ENCODE results near the gene NAB1. TPM values are rescaled to one million over a fixed set of nuclear protein-coding genes. Genes with fewer than 3 reads are reported as not detected.

NAB1 gene
- total and polyA plus RNA-seq, 12 donors, result 13.0 to 43.7 (median 26.7) TPM

DNA sequence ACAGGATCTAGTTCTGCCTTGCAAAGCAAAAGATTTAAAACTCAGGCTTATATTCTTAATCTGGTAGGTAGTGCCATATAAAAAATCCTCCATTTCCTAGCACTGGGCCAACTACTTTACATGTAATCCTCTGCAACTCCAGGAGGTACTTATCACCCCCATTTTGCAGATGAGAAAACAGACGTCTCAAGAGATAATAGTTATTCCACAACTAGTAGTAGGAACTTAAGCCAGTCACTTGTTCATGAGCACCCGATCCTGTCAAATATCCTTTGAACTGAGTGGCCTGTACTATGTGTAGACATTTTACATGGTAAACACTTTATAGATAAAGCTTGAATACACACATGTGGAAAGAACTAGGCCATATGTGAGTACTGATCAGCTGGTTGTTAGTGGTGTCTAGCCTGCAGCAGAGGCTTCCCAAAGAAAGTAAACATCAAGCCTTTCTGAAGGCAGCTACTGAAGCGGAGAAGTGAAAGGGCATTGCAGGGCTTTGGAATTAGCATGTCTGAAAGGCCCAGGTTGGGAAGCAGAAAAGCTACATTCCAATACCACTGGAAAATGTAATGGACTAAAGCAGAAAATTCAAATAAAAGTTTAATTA is 48.0 kb downstream of the NAB1 start:
- no peak overlapping the region for H3K4me3 ChIP-seq
- H3K36me3 ChIP-seq (replicated peaks in 1 of 2), result no peaks in the 10 kb centered on the region
- H3K4me1 ChIP-seq (replicated peaks in 1 of 2), result no peaks in the 10 kb centered on the region
- H3K9me3 ChIP-seq (replicated peaks in 1 of 3), result no peaks in the 10 kb centered on the region
- WGBS, 4 donors, result 84 to 92% (median 87%) methylated on average over 3 of the region's 3 CpGs
- TF ChIP-seq, protein P1, sequence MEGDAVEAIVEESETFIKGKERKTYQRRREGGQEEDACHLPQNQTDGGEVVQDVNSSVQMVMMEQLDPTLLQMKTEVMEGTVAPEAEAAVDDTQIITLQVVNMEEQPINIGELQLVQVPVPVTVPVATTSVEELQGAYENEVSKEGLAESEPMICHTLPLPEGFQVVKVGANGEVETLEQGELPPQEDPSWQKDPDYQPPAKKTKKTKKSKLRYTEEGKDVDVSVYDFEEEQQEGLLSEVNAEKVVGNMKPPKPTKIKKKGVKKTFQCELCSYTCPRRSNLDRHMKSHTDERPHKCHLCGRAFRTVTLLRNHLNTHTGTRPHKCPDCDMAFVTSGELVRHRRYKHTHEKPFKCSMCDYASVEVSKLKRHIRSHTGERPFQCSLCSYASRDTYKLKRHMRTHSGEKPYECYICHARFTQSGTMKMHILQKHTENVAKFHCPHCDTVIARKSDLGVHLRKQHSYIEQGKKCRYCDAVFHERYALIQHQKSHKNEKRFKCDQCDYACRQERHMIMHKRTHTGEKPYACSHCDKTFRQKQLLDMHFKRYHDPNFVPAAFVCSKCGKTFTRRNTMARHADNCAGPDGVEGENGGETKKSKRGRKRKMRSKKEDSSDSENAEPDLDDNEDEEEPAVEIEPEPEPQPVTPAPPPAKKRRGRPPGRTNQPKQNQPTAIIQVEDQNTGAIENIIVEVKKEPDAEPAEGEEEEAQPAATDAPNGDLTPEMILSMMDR (IDR thresholded peaks at IDR 0.05), result no peak
- intact Hi-C loops (cut with DNase I), result no loop called here
- H3K27me3 ChIP-seq, result no peaks in the 10 kb centered on the region
- H3K27ac ChIP-seq, result no peak overlapping the region
- DNase-seq, result no peak

DNA sequence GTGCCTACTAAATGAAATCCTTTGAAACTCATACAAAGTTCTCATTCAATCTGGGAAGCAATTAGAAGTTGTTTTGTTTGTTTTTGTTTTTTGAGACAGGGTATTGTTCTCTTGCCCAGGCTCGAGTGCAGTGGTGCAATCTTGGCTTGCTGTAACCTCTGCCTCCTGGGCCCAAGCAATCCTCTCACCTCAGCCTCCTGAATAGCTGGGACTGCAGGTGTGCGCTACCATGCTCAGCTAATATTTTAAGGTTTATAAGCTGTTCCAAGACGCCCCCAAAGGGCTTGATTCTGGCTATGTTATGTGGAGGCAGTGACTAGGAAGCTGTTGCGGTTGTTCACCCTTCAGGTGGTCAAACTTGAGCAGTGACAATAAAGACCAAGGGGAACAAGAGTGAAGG is 48.5 kb downstream of the NAB1 start:
- TF ChIP-seq POLR2A (IDR thresholded peaks at IDR 0.05), result no peak
- TF ChIP-seq, protein P1 (IDR thresholded peaks at IDR 0.05), result no peak
- DNase-seq, result no peak
- no peaks in the 10 kb centered on the region for H3K9me3 ChIP-seq (replicated peaks in 1 of 3)
- no peaks in the 10 kb centered on the region for H3K4me1 ChIP-seq (replicated peaks in 1 of 2)
- no peaks in the 10 kb centered on the region for H3K36me3 ChIP-seq (replicated peaks in 1 of 2)
- no peak overlapping the region for H3K27ac ChIP-seq
- H3K4me3 ChIP-seq, result no peak overlapping the region
- H3K27me3 ChIP-seq, result no peaks in the 10 kb centered on the region
- intact Hi-C loops (cut with DNase I), result no loop called here
- whole genome bisulfite sequencing, 4 donors, result 86 to 94% (median 89%) methylated on average over 4 of the region's 4 CpGs

DNA sequence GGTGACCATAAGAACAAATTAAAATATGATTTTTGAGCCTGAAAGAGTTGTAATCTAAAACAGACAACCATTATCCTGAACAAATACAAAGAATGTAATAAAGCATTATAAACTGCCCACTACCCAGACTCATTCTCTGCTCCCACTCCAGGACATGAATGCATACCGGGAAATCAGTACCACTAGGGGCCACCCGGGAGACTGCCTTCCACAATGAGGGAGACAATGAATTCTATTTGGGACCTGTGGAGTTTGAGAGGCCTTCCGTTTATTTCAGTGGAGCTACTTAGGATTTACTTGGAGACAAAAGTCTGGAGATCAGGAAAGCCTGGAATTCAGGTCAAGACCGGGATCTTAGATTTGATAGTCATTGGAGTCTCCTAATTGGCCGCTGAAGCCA is 50.0 kb downstream of the NAB1 start:
- H3K36me3 ChIP-seq (replicated peaks in 1 of 2), result no peaks in the 10 kb centered on the region
- no peak overlapping the region for H3K27ac ChIP-seq
- WGBS, 4 donors, result 72 to 79% (median 78%) methylated on average over 5 of the region's 5 CpGs
- H3K27me3 ChIP-seq, result no peaks in the 10 kb centered on the region
- no peak for DNase-seq
- TF ChIP-seq, protein P1 (IDR thresholded peaks at IDR 0.05), result no peak
- no peak for TF ChIP-seq POLR2A (IDR thresholded peaks at IDR 0.05)
- no peaks in the 10 kb centered on the region for H3K9me3 ChIP-seq (replicated peaks in 1 of 3)
- H3K4me3 ChIP-seq, result no peak overlapping the region
- H3K4me1 ChIP-seq (replicated peaks in 1 of 2), result no peaks in the 10 kb centered on the region
- intact Hi-C loops (cut with DNase I), result no loop called here

GRCh38 chr2:190701586-190701985 is 52.7 kb downstream of the NAB1 start:
- DNase-seq, result no peak
- TF ChIP-seq POLR2A (IDR thresholded peaks at IDR 0.05), result no peak
- TF ChIP-seq, protein P1 (IDR thresholded peaks at IDR 0.05), result no peak
- Histone ChIP-seq H3K36me3 (replicated peaks in 1 of 2) (no peaks in the 10 kb centered on the region), H3K27me3 (no peaks in the 10 kb centered on the region), H3K4me1 (replicated peaks in 1 of 2) (no peaks in the 10 kb centered on the region), H3K4me3 (no peak overlapping the region), H3K9me3 (replicated peaks in 1 of 3) (no peaks in the 10 kb centered on the region), H3K27ac (no peak overlapping the region)
- WGBS, 4 donors, result 67 to 77% (median 75%) methylated on average over 7 of the region's 7 CpGs
- intact Hi-C loops (cut with DNase I), result no loop called here
